Prostate gland (tissue), 2 donors: ENCODE data around the gene KCNK13.

Experiments
- CTCF ChIP-seq, 4 experiments: fragments of 200-600 bp in 2 of 4; fragments of 450-650 bp in 2 of 4; sonication (generic) in 2 of 4; IDR thresholded peaks; 1 replicate in 3 of 4; 2 replicates in 1 of 4; pipeline ENCODE4 v1.5.1; 2016 to 2019; ENCODE audit warnings: antibody characterized with exemption in 4 of 4, mild to moderate bottlenecking in 2 of 4, moderate library complexity in 2 of 4
- POLR2A ChIP-seq: fragments of 450-650 bp; IDR thresholded peaks from one replicate; pipeline ENCODE4 v1.6.1; 2016; ENCODE audit warnings: antibody characterized with exemption, mild to moderate bottlenecking
- POLR2AphosphoS5 ChIP-seq: sonication (generic); formaldehyde crosslinking; IDR thresholded peaks from one replicate; pipeline ENCODE4 v1.6.1; 2017; ENCODE audit warnings: antibody characterized with exemption

- TF ChIP-seq POLR2A (no peak), CTCF (IDR thresholded peaks at IDR 0.05) (peak in 3 of 4 experiments; percentile 33 to 38 (median 37)), POLR2AphosphoS5 (no peak)
Observed at GRCh38 chr14:90060312-90060964, 1.4 kb upstream of the KCNK13 start.
